HCT116 (cell line): Measurements from ENCODE around the gene NAT9. TPM values are rescaled to one million over a fixed set of nuclear protein-coding genes. Genes with fewer than 3 reads are reported as not detected.

Experiments
- ATAC-seq: fragments of 200-7000 bp; cut with Tn5 transposase; 2 replicates; pipeline ENCODE4 v1.9.1; 2020; ENCODE audit warnings: mild to moderate bottlenecking, moderate library complexity
- BruUV-seq: library from RNA; stranded (reverse); fragments of 400-500 nt; replicated peaks from 2 replicates; lab custom pipeline; 2021; lab: Mats Ljungman, UMichigan
- CTCF ChIA-PET: fragments of 300-600 bp; sonication (Branson Sonifier 250); formaldehyde crosslinking; loops from one replicate; lab custom pipeline; 2021; ENCODE audit warnings: antibody characterized with exemption; lab: Charles Lee
- POLR2A ChIA-PET: fragments of 300-600, 350-600 bp; sonication (Branson Sonifier 250); formaldehyde crosslinking; loops from one replicate; lab custom pipeline; 2021; ENCODE audit warnings: antibody characterized with exemption; lab: Charles Lee
- RAD21 ChIA-PET, 2 experiments: fragments of 300-600 bp; sonication (Branson Sonifier 250); formaldehyde crosslinking; loops; one replicate each; lab custom pipeline; 2023; ENCODE audit warnings: low total read pairs in 2 of 2; ENCODE audit not compliant: uncharacterized antibody in 2 of 2, unreplicated experiment in 2 of 2, low non-redundant PET in 1 of 2; lab: Charles Lee
- DNase-seq: peaks from one replicate; pipeline ENCODE4 v3.0.0-alpha.2; 2010; ENCODE audit warnings: low read depth, low spot score
- H2AFZ ChIP-seq: fragments of 200-600 bp; shearing (Covaris generic), sonication (generic); 2 replicates; pipeline ENCODE4 v1.6.1; 2017; ENCODE audit warnings: low read depth, mixed run types, mixed read lengths, antibody characterized with exemption, low read length; ENCODE audit not compliant: poor library complexity, severe bottlenecking
- H3K27ac ChIP-seq: 2 replicates; pipeline ENCODE4 v1.5.1; 2012; ENCODE audit warnings: low read depth, low read length
- H3K27me3 ChIP-seq: fragments of 200-600 bp; sonication (generic); 2 replicates; pipeline ENCODE4 v1.6.1; 2016; ENCODE audit warnings: mixed run types, low read length, mixed read lengths; ENCODE audit not compliant: insufficient read depth
- H3K36me3 ChIP-seq, 2 experiments: fragments of 200-500 bp in 1 of 2; fragments of 200-600 bp in 1 of 2; sonication (Bioruptor generic) in 1 of 2; sonication (generic) in 1 of 2; 2 replicates each; pipeline versions ENCODE4 v1.5.1 to v1.6.1; 2014 to 2016; ENCODE audit warnings: low read length in 2 of 2, inconsistent platforms in 1 of 2, mixed read lengths in 1 of 2, mixed run types in 1 of 2; ENCODE audit not compliant: insufficient read depth in 2 of 2, control insufficient read depth in 1 of 2
- H3K4me1 ChIP-seq, 2 experiments: fragments of 200-600 bp in 1 of 2; sonication (generic) in 1 of 2; 2 replicates each; pipeline versions ENCODE4 v1.5.1 to v1.6.1; 2012 to 2017; ENCODE audit warnings: low read length in 2 of 2, inconsistent platforms in 1 of 2, mild to moderate bottlenecking in 1 of 2, mixed read lengths in 1 of 2, mixed run types in 1 of 2, moderate library complexity in 1 of 2; ENCODE audit not compliant: insufficient read depth in 2 of 2, control insufficient read depth in 1 of 2
- H3K4me2 ChIP-seq: fragments of 200-600 bp; sonication (generic); 2 replicates; pipeline ENCODE4 v1.6.1; 2017; ENCODE audit warnings: mixed run types, low read length, mixed read lengths
- H3K4me3 ChIP-seq, 2 experiments: fragments of 200-600 bp in 1 of 2; sonication (generic) in 1 of 2; replicated peaks in 1 of 2; 2 replicates each; pipeline ENCODE4 v1.5.1; 2011 to 2016; ENCODE audit warnings: low read length in 2 of 2, control low read depth in 1 of 2, low read depth in 1 of 2, mild to moderate bottlenecking in 1 of 2, mixed read lengths in 1 of 2, mixed run types in 1 of 2
- H3K79me2 ChIP-seq: fragments of 200-600 bp; sonication (generic); 2 replicates; pipeline ENCODE4 v1.6.1; 2017; ENCODE audit warnings: mild to moderate bottlenecking, mixed run types, low read length, moderate library complexity, mixed read lengths; ENCODE audit not compliant: insufficient read depth
- H3K9ac ChIP-seq: fragments of 200-600 bp; sonication (generic); 2 replicates; pipeline ENCODE4 v1.6.1; 2016; ENCODE audit warnings: low read length, mixed read lengths
- H3K9me2 ChIP-seq: fragments of 200-600 bp; sonication (generic), shearing (Covaris generic); 2 replicates; pipeline ENCODE4 v1.6.1; 2017; ENCODE audit warnings: mixed run types, mild to moderate bottlenecking, moderate library complexity; ENCODE audit not compliant: insufficient read depth
- H3K9me3 ChIP-seq, 2 experiments: fragments of 200-500 bp in 1 of 2; fragments of 200-600 bp in 1 of 2; sonication (Bioruptor generic) in 1 of 2; sonication (generic) in 1 of 2; 2 replicates each; pipeline ENCODE4 v1.6.1; 2014 to 2017; ENCODE audit warnings: low read length in 2 of 2, mixed read lengths in 2 of 2, inconsistent platforms in 1 of 2, low read depth in 1 of 2, mild to moderate bottlenecking in 1 of 2, mixed run types in 1 of 2, moderate library complexity in 1 of 2; ENCODE audit not compliant: control insufficient read depth in 1 of 2, insufficient read depth in 1 of 2
- H4K20me1 ChIP-seq: fragments of 200-600 bp; sonication (generic), shearing (Covaris generic); 2 replicates; pipeline ENCODE4 v1.6.1; 2017; ENCODE audit warnings: mixed run types, mild to moderate bottlenecking, moderate library complexity; ENCODE audit not compliant: insufficient read depth
- CBX3 ChIP-seq: IDR thresholded peaks from 2 replicates; pipeline ENCODE4 v1.6.1; 2012; ENCODE audit warnings: low read depth
- CEBPB ChIP-seq: IDR thresholded peaks from 2 replicates; pipeline ENCODE4 v1.6.1; 2012; ENCODE audit warnings: low read depth
- EGR1 ChIP-seq: IDR thresholded peaks from 2 replicates; pipeline ENCODE4 v1.6.1; 2012; ENCODE audit warnings: low read depth
- ELF1 ChIP-seq: IDR thresholded peaks from 2 replicates; pipeline ENCODE4 v1.6.1; 2012; ENCODE audit warnings: low read depth, borderline replicate concordance
- EZH2 ChIP-seq: fragments of 200-600 bp; sonication (generic); IDR thresholded peaks from 2 replicates; pipeline ENCODE4 v1.6.1; 2017; ENCODE audit warnings: antibody characterized with exemption, mixed run types
- FOSL1 ChIP-seq: IDR thresholded peaks from 2 replicates; pipeline ENCODE4 v1.6.1; 2012; ENCODE audit warnings: low read depth
- JUND ChIP-seq: IDR thresholded peaks from 2 replicates; pipeline ENCODE4 v1.6.1; 2012
- SIN3A ChIP-seq: IDR thresholded peaks from 2 replicates; pipeline ENCODE4 v1.6.1; 2012; ENCODE audit warnings: low read depth
- TCF7L2 ChIP-seq: IDR thresholded peaks from 2 replicates; pipeline ENCODE4 v1.7.0; 2011; ENCODE audit warnings: borderline replicate concordance, inconsistent platforms; ENCODE audit not compliant: insufficient read depth, insufficient read length; ENCODE audit errors: extremely low read depth
- YY1 ChIP-seq: IDR thresholded peaks from 2 replicates; pipeline ENCODE4 v1.6.1; 2011; ENCODE audit warnings: low read length, low read depth, moderate library complexity, mild to moderate bottlenecking; ENCODE audit not compliant: insufficient replicate concordance; ENCODE audit errors: extremely low read depth
- ZFX ChIP-seq: fragments of 450-650 bp; IDR thresholded peaks from 2 replicates; pipeline ENCODE4 v1.6.1; 2017
- intact Hi-C: fragments of 100-400 bp; cut with micrococcal nuclease; formaldehyde crosslinking; loops from 2 replicates; pipeline ENCODE4 v1.10.0; 2022
- total RNA-seq: library from RNA; stranded (reverse); gene quantifications from one replicate; pipeline ENCODE4 v1.2.1, GENCODE V29; 2021; ENCODE audit not compliant: unreplicated experiment
- TF ChIP-seq, protein P1 (sequence below), 3 experiments: fragments of 200-600 bp in 1 of 3; sonication (generic) in 1 of 3; IDR thresholded peaks in 2 of 3; conservative IDR thresholded peaks in 1 of 3; 2 replicates each; pipeline ENCODE4 v1.5.1; 2012 to 2017; ENCODE audit warnings: low read depth in 2 of 3, low read length in 2 of 3, antibody characterized with exemption in 1 of 3, borderline replicate concordance in 1 of 3, control low read depth in 1 of 3, mild to moderate bottlenecking in 1 of 3, mixed read lengths in 1 of 3, mixed run types in 1 of 3, moderate library complexity in 1 of 3; ENCODE audit not compliant: insufficient read depth in 1 of 3
- TF ChIP-seq, protein P2 (sequence below): IDR thresholded peaks from 2 replicates; pipeline ENCODE4 v1.6.1; 2012
- TF ChIP-seq, protein P3 (sequence below): IDR thresholded peaks from 2 replicates; pipeline ENCODE4 v1.6.1; 2012; ENCODE audit warnings: low read depth

The NAT9 gene
- total RNA-seq, 1 experiment from 2014 or later = 88.7 TPM

DNA sequence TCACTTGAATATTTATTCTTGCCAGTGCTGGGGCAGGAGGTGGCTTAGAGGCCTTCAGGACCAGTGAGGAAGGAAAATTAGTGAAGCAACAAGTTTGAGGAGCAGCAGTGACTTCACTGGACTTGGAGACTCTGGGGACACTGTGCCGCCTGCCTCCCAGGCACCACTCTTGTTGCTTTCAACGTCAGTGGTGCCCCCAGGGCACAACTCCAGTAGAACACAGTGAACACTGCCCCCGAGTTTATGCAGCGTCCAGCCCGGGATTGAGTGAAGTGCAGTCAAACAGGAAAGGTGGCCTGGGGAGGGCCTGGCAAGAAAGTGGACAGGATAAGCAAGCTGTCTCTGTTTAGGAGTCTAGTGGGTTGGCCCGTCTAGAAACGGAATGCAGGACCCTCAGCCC is 24.4 kb upstream of the NAT9 start:
- TF ChIP-seq, protein P1, sequence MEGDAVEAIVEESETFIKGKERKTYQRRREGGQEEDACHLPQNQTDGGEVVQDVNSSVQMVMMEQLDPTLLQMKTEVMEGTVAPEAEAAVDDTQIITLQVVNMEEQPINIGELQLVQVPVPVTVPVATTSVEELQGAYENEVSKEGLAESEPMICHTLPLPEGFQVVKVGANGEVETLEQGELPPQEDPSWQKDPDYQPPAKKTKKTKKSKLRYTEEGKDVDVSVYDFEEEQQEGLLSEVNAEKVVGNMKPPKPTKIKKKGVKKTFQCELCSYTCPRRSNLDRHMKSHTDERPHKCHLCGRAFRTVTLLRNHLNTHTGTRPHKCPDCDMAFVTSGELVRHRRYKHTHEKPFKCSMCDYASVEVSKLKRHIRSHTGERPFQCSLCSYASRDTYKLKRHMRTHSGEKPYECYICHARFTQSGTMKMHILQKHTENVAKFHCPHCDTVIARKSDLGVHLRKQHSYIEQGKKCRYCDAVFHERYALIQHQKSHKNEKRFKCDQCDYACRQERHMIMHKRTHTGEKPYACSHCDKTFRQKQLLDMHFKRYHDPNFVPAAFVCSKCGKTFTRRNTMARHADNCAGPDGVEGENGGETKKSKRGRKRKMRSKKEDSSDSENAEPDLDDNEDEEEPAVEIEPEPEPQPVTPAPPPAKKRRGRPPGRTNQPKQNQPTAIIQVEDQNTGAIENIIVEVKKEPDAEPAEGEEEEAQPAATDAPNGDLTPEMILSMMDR (IDR thresholded peaks at IDR 0.05 in 2 of 3, conservative IDR thresholded peaks at IDR 0.05 in 1 of 3; ENCODE audit: borderline replicate concordance in 1 of 3, insufficient read depth in 1 of 3, low read depth in 2 of 3, low read length in 2 of 3) = no peak
- TF ChIP-seq ELF1 (no peak), FOSL1 (no peak), SIN3A (no peak), CEBPB (no peak), EGR1 (no peak), YY1 (no peak), CBX3 (no peak), JUND (no peak), ZFX (no peak), EZH2 (no peak), TCF7L2 (no peak)
- TF ChIP-seq, protein P2, sequence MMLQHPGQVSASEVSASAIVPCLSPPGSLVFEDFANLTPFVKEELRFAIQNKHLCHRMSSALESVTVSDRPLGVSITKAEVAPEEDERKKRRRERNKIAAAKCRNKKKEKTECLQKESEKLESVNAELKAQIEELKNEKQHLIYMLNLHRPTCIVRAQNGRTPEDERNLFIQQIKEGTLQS = no peak
- TF ChIP-seq, protein P3, sequence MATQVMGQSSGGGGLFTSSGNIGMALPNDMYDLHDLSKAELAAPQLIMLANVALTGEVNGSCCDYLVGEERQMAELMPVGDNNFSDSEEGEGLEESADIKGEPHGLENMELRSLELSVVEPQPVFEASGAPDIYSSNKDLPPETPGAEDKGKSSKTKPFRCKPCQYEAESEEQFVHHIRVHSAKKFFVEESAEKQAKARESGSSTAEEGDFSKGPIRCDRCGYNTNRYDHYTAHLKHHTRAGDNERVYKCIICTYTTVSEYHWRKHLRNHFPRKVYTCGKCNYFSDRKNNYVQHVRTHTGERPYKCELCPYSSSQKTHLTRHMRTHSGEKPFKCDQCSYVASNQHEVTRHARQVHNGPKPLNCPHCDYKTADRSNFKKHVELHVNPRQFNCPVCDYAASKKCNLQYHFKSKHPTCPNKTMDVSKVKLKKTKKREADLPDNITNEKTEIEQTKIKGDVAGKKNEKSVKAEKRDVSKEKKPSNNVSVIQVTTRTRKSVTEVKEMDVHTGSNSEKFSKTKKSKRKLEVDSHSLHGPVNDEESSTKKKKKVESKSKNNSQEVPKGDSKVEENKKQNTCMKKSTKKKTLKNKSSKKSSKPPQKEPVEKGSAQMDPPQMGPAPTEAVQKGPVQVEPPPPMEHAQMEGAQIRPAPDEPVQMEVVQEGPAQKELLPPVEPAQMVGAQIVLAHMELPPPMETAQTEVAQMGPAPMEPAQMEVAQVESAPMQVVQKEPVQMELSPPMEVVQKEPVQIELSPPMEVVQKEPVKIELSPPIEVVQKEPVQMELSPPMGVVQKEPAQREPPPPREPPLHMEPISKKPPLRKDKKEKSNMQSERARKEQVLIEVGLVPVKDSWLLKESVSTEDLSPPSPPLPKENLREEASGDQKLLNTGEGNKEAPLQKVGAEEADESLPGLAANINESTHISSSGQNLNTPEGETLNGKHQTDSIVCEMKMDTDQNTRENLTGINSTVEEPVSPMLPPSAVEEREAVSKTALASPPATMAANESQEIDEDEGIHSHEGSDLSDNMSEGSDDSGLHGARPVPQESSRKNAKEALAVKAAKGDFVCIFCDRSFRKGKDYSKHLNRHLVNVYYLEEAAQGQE = no peak
- no peak for ATAC-seq
- intact Hi-C loops = no loop called here
- ChIA-PET POLR2A (no interaction called here), CTCF (interaction anchor here (1.1 kb wide), 1 partner anchor 9 kb away, joined by 6 read pairs; no protein-coding TSS in a partner anchor), RAD21 (no interaction called here)
- Histone ChIP-seq H3K27ac (no peak overlapping the region), H3K9ac (no peak overlapping the region), H3K79me2 (no peaks in the 10 kb centered on the region), H3K9me2 (no peaks in the 10 kb centered on the region), H3K4me3 (no peak overlapping the region), H2AFZ (no peak overlapping the region), H4K20me1 (no peaks in the 10 kb centered on the region), H3K27me3 (no peaks in the 10 kb centered on the region), H3K4me1 (peaks cover 0 to 10% of the 10 kb centered on the region in 2 experiments; a peak in 1 of 4 replicates), H3K36me3 (peaks cover 4 to 8% of the 10 kb centered on the region in 2 experiments; a peak in 1 of 4 replicates), H3K4me2 (no peak overlapping the region), H3K9me3 (no peaks in the 10 kb centered on the region)
- no peak for DNase-seq
- BruUV-seq = no TSS peak
